ENCODE measurements around the gene BTNL9.
"Not testable (repeated sequence)": the region's sequence is repeated elsewhere in the genome, so short reads cannot be mapped to it uniquely, and the experiment has no call there.

Gene BTNL9

GRCh38 chr5:181099602-181100086 lies 59.6 kb downstream of the BTNL9 start:
- DNase-seq (ENCODE audit: low read depth in 2 of 2): no peak

GRCh38 chr5:181100121-181100875 lies 60.2 kb downstream of the BTNL9 start:
- no peak for DNase-seq (ENCODE audit: low read depth in 2 of 2)

GRCh38 chr5:181101030-181101641 lies 61.1 kb downstream of the BTNL9 start:
- not testable (repeated sequence) for DNase-seq (ENCODE audit: low read depth in 2 of 2)

- not testable (repeated sequence) for DNase-seq (ENCODE audit: low read depth in 2 of 2)
These were observed 62.0 kb downstream of the BTNL9 start for GRCh38 chr5:181101930-181102674.

- not testable (repeated sequence) for DNase-seq (ENCODE audit: low read depth in 2 of 2)
These were observed 64.1 kb downstream of the BTNL9 start for GRCh38 chr5:181104259-181104568.

GRCh38 chr5:181104606-181105390 lies 64.7 kb downstream of the BTNL9 start:
- DNase-seq (ENCODE audit: low read depth in 2 of 2): not testable (repeated sequence)

GRCh38 chr5:181105391-181106025 lies 65.4 kb downstream of the BTNL9 start:
- no peak for DNase-seq (ENCODE audit: low read depth in 2 of 2)

- no peak for DNase-seq (ENCODE audit: low read depth in 2 of 2)
These were observed 67.6 kb downstream of the BTNL9 start for GRCh38 chr5:181107699-181108098.

GRCh38 chr5:181108578-181109165 lies 68.6 kb downstream of the BTNL9 start:
- no peak for DNase-seq (ENCODE audit: low read depth in 2 of 2)

- no peak for DNase-seq (ENCODE audit: low read depth in 2 of 2)
These were observed 69.5 kb downstream of the BTNL9 start for GRCh38 chr5:181109489-181110013.

- DNase-seq (ENCODE audit: low read depth in 2 of 2): no peak
These were observed 70.9 kb downstream of the BTNL9 start for GRCh38 chr5:181111010-181111409.
